Gastrocnemius medialis (tissue), 4 donors: ENCODE results near the gene APOLD1.

Source experiments
- CTCF ChIP-seq, 5 experiments: fragments of 450-650 bp in 3 of 5; fragments of 200-600 bp in 2 of 5; sonication (generic) in 2 of 5; IDR thresholded peaks in 4 of 5; conservative IDR thresholded peaks in 1 of 5; 1 replicate in 4 of 5; 2 replicates in 1 of 5; pipeline ENCODE4 v1.5.1; 2016 to 2019; ENCODE audit warnings: antibody characterized with exemption in 5 of 5, mild to moderate bottlenecking in 3 of 5, moderate library complexity in 3 of 5
- POLR2A ChIP-seq, 2 donors: fragments of 450-650 bp; IDR thresholded peaks; one replicate each; pipeline ENCODE4 v1.6.1; 2017; ENCODE audit warnings: antibody characterized with exemption in 2 of 2, mild to moderate bottlenecking in 2 of 2, moderate library complexity in 2 of 2

- no peak for TF ChIP-seq CTCF (IDR thresholded peaks at IDR 0.05 in 4 of 5, conservative IDR thresholded peaks at IDR 0.05 in 1 of 5)
- TF ChIP-seq POLR2A (IDR thresholded peaks at IDR 0.05), result no peak
Observed at GRCh38 chr12:12798480-12798879, 13.0 kb downstream of the APOLD1 start.
